SK-N-SH (cell line): ENCODE measurements around the gene LACTBL1.

Experiments used
- FOXM1 ChIP-seq: IDR thresholded peaks from 2 replicates; pipeline ENCODE4 v1.4.0; 2012; ENCODE audit warnings: low read depth, mild to moderate bottlenecking
- TF ChIP-seq, protein P1 (sequence below): fragments of 200-600 bp; sonication (generic); IDR thresholded peaks from 2 replicates; pipeline ENCODE4 v1.6.1; 2017; ENCODE audit warnings: antibody characterized with exemption, mild to moderate bottlenecking, moderate library complexity

DNA sequence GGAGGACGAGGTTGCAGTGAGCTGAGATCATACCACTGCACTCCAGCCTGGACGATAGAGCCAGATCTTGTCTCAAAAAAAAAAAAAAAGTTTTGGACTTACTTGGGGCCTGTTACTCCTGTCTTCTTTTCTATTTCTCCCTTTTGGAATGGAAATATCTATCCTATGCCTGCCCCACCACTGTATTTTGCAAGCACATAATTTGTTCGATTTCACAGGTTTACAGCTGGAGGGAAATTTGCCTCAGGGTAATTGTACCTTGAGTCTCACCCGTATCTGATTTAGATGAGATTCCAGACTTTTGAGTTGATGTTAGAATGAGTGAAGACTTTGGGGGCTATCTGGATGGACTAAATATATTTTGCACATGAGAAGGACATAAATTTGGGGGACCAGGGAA, 34.4 kb upstream of the LACTBL1 start:
- TF ChIP-seq, protein P1, sequence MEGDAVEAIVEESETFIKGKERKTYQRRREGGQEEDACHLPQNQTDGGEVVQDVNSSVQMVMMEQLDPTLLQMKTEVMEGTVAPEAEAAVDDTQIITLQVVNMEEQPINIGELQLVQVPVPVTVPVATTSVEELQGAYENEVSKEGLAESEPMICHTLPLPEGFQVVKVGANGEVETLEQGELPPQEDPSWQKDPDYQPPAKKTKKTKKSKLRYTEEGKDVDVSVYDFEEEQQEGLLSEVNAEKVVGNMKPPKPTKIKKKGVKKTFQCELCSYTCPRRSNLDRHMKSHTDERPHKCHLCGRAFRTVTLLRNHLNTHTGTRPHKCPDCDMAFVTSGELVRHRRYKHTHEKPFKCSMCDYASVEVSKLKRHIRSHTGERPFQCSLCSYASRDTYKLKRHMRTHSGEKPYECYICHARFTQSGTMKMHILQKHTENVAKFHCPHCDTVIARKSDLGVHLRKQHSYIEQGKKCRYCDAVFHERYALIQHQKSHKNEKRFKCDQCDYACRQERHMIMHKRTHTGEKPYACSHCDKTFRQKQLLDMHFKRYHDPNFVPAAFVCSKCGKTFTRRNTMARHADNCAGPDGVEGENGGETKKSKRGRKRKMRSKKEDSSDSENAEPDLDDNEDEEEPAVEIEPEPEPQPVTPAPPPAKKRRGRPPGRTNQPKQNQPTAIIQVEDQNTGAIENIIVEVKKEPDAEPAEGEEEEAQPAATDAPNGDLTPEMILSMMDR: no peak
- TF ChIP-seq FOXM1: no peak
